Measurements from ENCODE around the gene SPX. TPM values are rescaled to one million over a fixed set of nuclear protein-coding genes. Genes with fewer than 3 reads are reported as not detected.

The SPX gene
- total RNA-seq, 4 donors from 2014 or later, result 0.40 to 1.2 (median 0.66) TPM

DNA sequence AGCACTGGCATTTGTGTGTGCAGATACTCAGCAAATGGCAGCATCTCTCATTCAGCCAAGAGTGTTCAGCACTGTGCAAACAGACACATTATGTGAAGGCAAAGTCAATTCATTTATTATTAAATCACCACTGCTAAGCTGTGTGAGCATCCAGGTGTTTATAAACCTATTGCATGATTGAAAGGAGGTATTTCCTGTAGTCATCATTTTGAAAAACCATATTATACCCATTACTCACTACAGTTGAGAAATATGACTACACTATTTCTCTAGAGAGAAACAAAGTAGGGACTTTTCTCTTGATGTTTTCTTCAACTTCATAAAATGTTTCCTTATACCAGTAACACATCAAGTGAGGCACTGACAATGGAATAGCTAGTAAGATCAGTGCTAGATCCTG is 13.7 kb downstream of the SPX start:
- Histone ChIP-seq H3K27ac (replicated peaks in 1 of 4) (no peak overlapping the region), H3K36me3 (no peaks in the 10 kb centered on the region), H3K27me3 (no peaks in the 10 kb centered on the region), H3K4me1 (no peaks in the 10 kb centered on the region), H3K4me3 (no peak overlapping the region), H3K9me3 (no peaks in the 10 kb centered on the region)
- no peak for DNase-seq (ENCODE audit: extremely low spot score)
- TF ChIP-seq EP300 (IDR thresholded peaks at IDR 0.05), result no peak
- TF ChIP-seq POLR2A (IDR thresholded peaks at IDR 0.05; ENCODE audit: low read depth), result no peak
- TF ChIP-seq POLR2AphosphoS5 (IDR thresholded peaks at IDR 0.05), result no peak
- TF ChIP-seq, protein P1, sequence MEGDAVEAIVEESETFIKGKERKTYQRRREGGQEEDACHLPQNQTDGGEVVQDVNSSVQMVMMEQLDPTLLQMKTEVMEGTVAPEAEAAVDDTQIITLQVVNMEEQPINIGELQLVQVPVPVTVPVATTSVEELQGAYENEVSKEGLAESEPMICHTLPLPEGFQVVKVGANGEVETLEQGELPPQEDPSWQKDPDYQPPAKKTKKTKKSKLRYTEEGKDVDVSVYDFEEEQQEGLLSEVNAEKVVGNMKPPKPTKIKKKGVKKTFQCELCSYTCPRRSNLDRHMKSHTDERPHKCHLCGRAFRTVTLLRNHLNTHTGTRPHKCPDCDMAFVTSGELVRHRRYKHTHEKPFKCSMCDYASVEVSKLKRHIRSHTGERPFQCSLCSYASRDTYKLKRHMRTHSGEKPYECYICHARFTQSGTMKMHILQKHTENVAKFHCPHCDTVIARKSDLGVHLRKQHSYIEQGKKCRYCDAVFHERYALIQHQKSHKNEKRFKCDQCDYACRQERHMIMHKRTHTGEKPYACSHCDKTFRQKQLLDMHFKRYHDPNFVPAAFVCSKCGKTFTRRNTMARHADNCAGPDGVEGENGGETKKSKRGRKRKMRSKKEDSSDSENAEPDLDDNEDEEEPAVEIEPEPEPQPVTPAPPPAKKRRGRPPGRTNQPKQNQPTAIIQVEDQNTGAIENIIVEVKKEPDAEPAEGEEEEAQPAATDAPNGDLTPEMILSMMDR (IDR thresholded peaks at IDR 0.05), result no peak
- intact Hi-C loops (cut with DNase I), result no loop called here

DNA sequence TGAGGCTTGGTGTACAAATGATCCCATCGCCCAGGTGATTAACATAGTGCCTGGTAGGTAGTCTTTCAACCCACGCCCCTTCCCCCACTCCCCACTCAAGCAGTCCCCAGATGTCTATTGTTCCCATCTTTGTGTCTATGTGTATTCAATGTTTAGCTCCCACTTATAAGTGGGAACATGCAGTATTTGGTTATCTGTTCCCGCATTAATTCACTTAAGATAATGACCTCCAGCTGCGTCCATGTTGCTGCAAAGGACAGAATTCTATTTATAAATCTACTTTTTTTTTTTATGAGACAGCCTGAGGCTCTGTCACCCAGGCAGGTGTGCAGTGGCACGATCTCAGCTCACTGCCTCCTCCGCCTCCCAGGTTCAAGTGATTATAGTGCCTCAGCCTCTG is 15.7 kb downstream of the SPX start:
- Histone ChIP-seq H3K9me3 (no peaks in the 10 kb centered on the region), H3K36me3 (no peaks in the 10 kb centered on the region), H3K27ac (replicated peaks in 1 of 4) (no peak overlapping the region), H3K27me3 (no peaks in the 10 kb centered on the region), H3K4me1 (no peaks in the 10 kb centered on the region), H3K4me3 (no peak overlapping the region)
- no peak for DNase-seq (ENCODE audit: extremely low spot score)
- TF ChIP-seq, protein P1 (IDR thresholded peaks at IDR 0.05), result no peak
- 89% methylated on average over 6 of the region's 6 CpGs for WGBS
- intact Hi-C loops (cut with DNase I), result no loop called here

DNA sequence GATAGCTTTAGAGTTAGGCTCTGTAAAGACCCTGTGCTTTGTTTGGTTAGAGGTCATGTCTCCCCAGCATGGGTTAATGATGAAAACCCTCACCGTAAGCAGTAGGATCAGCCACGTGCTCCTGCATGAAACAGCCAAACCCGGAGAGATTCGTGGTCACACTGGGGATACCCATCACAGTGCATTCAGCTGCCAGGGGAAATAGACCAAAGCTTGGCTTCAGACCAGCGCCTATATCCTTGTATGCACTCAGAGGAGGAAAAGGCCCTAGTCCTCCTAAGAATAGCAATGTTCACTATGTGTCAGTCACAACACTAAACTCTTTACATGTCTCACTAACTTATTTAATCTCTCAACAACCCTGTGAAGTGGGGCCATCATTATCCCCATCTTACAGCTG is 16.3 kb downstream of the SPX start:
- no peaks in the 10 kb centered on the region for H3K9me3 ChIP-seq
- H3K36me3 ChIP-seq, result no peaks in the 10 kb centered on the region
- no peaks in the 10 kb centered on the region for H3K27me3 ChIP-seq
- 61% methylated on average over 5 of the region's 5 CpGs for WGBS
- H3K4me1 ChIP-seq, result no peaks in the 10 kb centered on the region
- TF ChIP-seq, protein P1 (IDR thresholded peaks at IDR 0.05), result no peak
- TF ChIP-seq POLR2AphosphoS5 (IDR thresholded peaks at IDR 0.05) (no peak), POLR2A (IDR thresholded peaks at IDR 0.05; ENCODE audit: low read depth) (no peak)
- H3K27ac ChIP-seq (replicated peaks in 1 of 4), result no peak overlapping the region
- intact Hi-C loops (cut with DNase I), result no loop called here
- DNase-seq (ENCODE audit: extremely low spot score), result no peak
- H3K4me3 ChIP-seq, result no peak overlapping the region

DNA sequence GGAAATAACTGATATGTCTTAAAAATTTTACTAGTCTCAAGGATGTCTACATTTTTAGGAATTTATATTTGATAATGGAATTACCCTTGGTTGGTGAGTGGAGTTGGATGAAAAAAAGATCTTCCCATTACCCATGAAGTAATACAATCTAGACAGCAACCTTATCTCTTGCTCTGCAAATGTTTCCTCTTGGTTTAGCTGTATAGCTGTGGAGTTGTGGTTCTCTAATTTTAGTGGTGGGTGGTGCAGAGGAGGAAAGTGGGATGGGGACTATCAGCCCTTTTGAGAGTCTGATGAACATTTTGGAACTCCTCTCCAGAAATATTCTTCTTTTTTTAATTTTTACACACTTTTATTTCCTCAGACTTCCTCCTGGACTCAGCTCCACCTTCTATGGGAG is 17.1 kb downstream of the SPX start:
- Histone ChIP-seq H3K4me3 (no peak overlapping the region), H3K27me3 (no peaks in the 10 kb centered on the region), H3K36me3 (no peaks in the 10 kb centered on the region), H3K27ac (replicated peaks in 1 of 4) (no peak overlapping the region), H3K9me3 (no peaks in the 10 kb centered on the region), H3K4me1 (no peaks in the 10 kb centered on the region)
- TF ChIP-seq, protein P1 (IDR thresholded peaks at IDR 0.05), result no peak
- TF ChIP-seq POLR2A (IDR thresholded peaks at IDR 0.05; ENCODE audit: low read depth) (no peak), POLR2AphosphoS5 (IDR thresholded peaks at IDR 0.05) (no peak), EP300 (IDR thresholded peaks at IDR 0.05) (no peak)
- DNase-seq (ENCODE audit: extremely low spot score), result no peak
- intact Hi-C loops (cut with DNase I), result no loop called here

DNA sequence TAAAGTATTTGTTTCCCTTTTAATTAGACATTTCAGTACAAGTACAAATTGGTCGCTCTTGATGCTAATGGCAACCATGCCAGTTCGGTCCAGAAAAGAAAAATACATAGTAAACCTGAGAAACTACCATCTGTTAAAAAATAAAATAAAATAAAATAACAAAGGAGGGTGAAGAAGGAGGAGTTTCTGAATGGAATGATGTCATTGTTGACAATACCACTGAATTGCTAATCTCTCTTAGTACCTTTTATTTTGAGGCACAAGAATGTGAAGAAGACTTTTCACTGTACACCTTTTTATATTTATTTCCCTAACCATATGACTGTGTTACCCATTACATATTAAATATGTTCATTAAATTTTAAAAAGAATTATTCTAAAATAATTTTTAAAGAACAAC is 19.5 kb downstream of the SPX start:
- Histone ChIP-seq H3K4me1 (no peaks in the 10 kb centered on the region), H3K36me3 (no peaks in the 10 kb centered on the region), H3K9me3 (no peaks in the 10 kb centered on the region), H3K27ac (replicated peaks in 1 of 4) (no peak overlapping the region), H3K4me3 (no peak overlapping the region), H3K27me3 (no peaks in the 10 kb centered on the region)
- TF ChIP-seq EP300 (IDR thresholded peaks at IDR 0.05), result no peak
- TF ChIP-seq, protein P1 (IDR thresholded peaks at IDR 0.05), result no peak
- no peak for TF ChIP-seq POLR2AphosphoS5 (IDR thresholded peaks at IDR 0.05)
- intact Hi-C loops (cut with DNase I), result no loop called here
- WGBS, result 85% methylated on average over 2 of the region's 2 CpGs
- no peak for DNase-seq (ENCODE audit: extremely low spot score)
